Prostate gland (tissue), 2 donors: Measurements from ENCODE around the gene GLIPR2. TPM values are rescaled to one million over a fixed set of nuclear protein-coding genes. Genes with fewer than 3 reads are reported as not detected.
"Not testable (repeated sequence)": the region's sequence is repeated elsewhere in the genome, so short reads cannot be mapped to it uniquely, and the experiment has no call there.

ENCODE experiments used
- DNase-seq: peaks from one replicate; pipeline ENCODE4 v3.0.0-alpha.2; 2019; ENCODE audit warnings: low spot score
- H3K27ac ChIP-seq, 2 donors: fragments of 200-600 bp; sonication (generic); 2 replicates each; pipeline ENCODE4 v1.5.1; 2017 to 2019
- H3K27me3 ChIP-seq: fragments of 200-600 bp; sonication (generic); replicated peaks from 2 replicates; pipeline ENCODE4 v1.5.1; 2019; ENCODE audit not compliant: insufficient read depth
- H3K36me3 ChIP-seq, 2 donors: fragments of 200-600 bp; sonication (generic); 1 replicate in 1 of 2; 2 replicates in 1 of 2; pipeline versions ENCODE4 v1.5.1 to v1.8.1; 2017 to 2019
- H3K4me1 ChIP-seq: fragments of 200-600 bp; sonication (generic); replicated peaks from 2 replicates; pipeline ENCODE4 v1.5.1; 2019
- H3K4me3 ChIP-seq, 2 donors: fragments of 200-600 bp; sonication (generic); 2 replicates each; pipeline ENCODE4 v1.5.1; 2017 to 2019
- H3K9me3 ChIP-seq: fragments of 200-600 bp; sonication (generic); 2 replicates; pipeline ENCODE4 v1.5.1; 2017
- CTCF ChIP-seq, 4 experiments: fragments of 200-600 bp in 2 of 4; fragments of 450-650 bp in 2 of 4; sonication (generic) in 2 of 4; IDR thresholded peaks; 1 replicate in 3 of 4; 2 replicates in 1 of 4; pipeline ENCODE4 v1.5.1; 2016 to 2019; ENCODE audit warnings: antibody characterized with exemption in 4 of 4, mild to moderate bottlenecking in 2 of 4, moderate library complexity in 2 of 4
- POLR2A ChIP-seq: fragments of 450-650 bp; IDR thresholded peaks from one replicate; pipeline ENCODE4 v1.6.1; 2016; ENCODE audit warnings: antibody characterized with exemption, mild to moderate bottlenecking
- POLR2AphosphoS5 ChIP-seq: sonication (generic); formaldehyde crosslinking; IDR thresholded peaks from one replicate; pipeline ENCODE4 v1.6.1; 2017; ENCODE audit warnings: antibody characterized with exemption
- WGBS: methylation state at CpG from one replicate; pipeline ENCODE4 v1.1.5; 2018; 5-methylcytosine and 5-hydroxymethylcytosine counted together
- intact Hi-C: fragments of 100-400 bp; cut with DNase I; formaldehyde crosslinking; loops from one replicate; pipeline ENCODE4 v1.14.2; 2022
- total RNA-seq, 2 donors: library from RNA; depleted of rRNA; stranded (reverse); fragments of >200 nt; gene quantifications; one replicate each; pipeline ENCODE4 v1.1.0, GENCODE V29; 2016

GLIPR2 gene
- total RNA-seq, 2 donors from 2014 or later, result 21.6 to 36.5 TPM

- Histone ChIP-seq H3K4me3 (no peak overlapping the region), H3K9me3 (no peaks in the 10 kb centered on the region), H3K4me1 (no peaks in the 10 kb centered on the region), H3K36me3 (no peaks in the 10 kb centered on the region), H3K27ac (no peak overlapping the region), H3K27me3 (no peaks in the 10 kb centered on the region)
- WGBS, result 73% methylated on average over 8 of the region's 8 CpGs
- TF ChIP-seq POLR2AphosphoS5, result no peak
- TF ChIP-seq POLR2A, result no peak
- no peak for TF ChIP-seq CTCF (IDR thresholded peaks at IDR 0.05)
- intact Hi-C loops, result no loop called here
- no peak for DNase-seq
Observed at GRCh38 chr9:36128349-36128748, 8.2 kb upstream of the GLIPR2 start.

DNA sequence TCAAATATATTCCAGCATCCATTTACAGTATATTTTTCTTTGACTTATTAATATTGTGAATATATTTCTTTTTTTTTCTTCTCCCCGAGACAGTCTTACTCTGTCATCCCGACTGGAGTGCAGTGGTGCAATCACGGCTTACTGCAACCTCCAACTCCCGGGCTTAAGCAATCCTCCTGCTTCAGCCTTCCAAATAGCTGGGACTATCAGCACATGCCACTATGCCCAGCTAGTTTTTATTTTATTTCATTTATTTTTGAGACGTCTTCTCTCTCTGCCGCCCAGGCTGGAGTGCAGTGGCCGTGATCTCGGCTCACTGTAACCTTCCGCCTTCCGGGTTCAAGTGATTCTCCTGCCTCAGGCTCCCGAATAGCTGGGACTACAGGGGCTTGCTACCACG lies 7.4 kb upstream of the GLIPR2 start:
- Histone ChIP-seq H3K36me3 (no peaks in the 10 kb centered on the region), H3K9me3 (no peaks in the 10 kb centered on the region), H3K4me1 (no peaks in the 10 kb centered on the region), H3K27ac (no peak overlapping the region), H3K4me3 (no peak overlapping the region), H3K27me3 (no peaks in the 10 kb centered on the region)
- TF ChIP-seq POLR2A (no peak), CTCF (IDR thresholded peaks at IDR 0.05) (no peak), POLR2AphosphoS5 (no peak)
- no peak for DNase-seq
- intact Hi-C loops, result no loop called here
- 78% methylated on average over 12 of the region's 12 CpGs for WGBS

DNA sequence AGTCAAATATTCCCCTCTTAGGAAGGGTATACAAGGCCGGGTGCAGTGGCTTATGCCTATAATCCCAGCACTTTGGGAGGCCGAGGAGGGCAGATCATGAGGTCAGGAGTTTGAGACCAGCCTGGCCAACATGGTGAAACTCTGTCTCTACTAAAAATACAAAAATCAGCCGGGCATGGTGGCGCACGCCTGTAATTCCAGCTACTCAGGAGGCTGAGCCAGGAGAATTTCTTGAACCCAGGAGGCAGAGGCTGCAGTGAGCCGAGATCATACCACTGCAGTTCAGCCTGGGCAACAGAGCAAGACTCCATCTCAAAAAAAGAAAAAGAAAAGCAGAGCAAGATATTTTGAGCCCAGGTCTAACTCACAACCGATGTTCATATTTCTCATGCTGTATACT lies 4.9 kb upstream of the GLIPR2 start:
- H3K36me3 ChIP-seq, H3K27ac ChIP-seq, H3K9me3 ChIP-seq, DNase-seq, intact Hi-C loops, H3K4me3 ChIP-seq, H3K4me1 ChIP-seq, H3K27me3 ChIP-seq: not testable (repeated sequence)
- WGBS, result 92% methylated on average over 7 of the region's 7 CpGs

GRCh38 chr9:36132086-36132485 lies 4.4 kb upstream of the GLIPR2 start:
- no peak for DNase-seq
- Histone ChIP-seq H3K36me3 (no peaks in the 10 kb centered on the region), H3K4me1 (no peaks in the 10 kb centered on the region), H3K27ac (no peak overlapping the region), H3K4me3 (no peak overlapping the region), H3K9me3 (no peaks in the 10 kb centered on the region), H3K27me3 (no peaks in the 10 kb centered on the region)
- intact Hi-C loops, result no loop called here
- TF ChIP-seq POLR2A, result no peak
- TF ChIP-seq CTCF (IDR thresholded peaks at IDR 0.05), result no peak
- TF ChIP-seq POLR2AphosphoS5, result no peak
- WGBS, result 75% methylated on average over 3 of the region's 3 CpGs

DNA sequence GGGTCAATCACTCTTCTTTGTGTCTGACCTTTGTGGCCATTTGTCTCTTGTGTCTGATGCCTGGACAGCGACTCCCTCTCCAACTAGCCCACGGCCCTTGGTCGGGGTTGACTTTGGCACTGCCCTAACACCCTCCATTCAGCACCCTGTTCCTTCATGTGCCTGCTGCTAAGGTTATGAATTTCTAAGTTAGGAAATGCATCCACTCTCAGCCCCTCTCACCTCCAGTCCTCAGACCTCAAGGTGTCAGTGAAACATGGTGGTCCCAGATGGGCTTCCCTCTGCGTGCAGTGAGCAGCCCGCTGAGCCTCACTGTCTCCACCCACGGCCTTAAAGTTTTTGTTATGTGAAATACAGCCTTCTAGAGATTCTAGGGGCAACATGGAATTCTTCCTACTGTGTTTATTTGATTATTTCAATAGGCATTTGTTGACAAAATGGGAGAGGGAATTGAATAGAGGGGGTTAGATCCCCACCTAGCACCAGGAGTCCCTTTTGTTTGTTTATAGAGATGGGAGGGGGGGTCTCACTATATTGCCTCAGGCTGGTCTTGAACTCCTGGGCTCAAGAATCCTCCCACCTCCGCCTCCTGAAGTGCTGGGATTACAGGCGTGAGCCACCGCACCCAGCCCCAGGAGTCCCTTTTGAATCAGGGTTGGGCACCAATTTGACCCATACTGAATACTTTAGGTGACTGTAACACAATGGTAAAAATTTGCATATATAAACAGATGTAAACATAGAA lies 1.6 kb upstream of the GLIPR2 start:
- Histone ChIP-seq H3K27ac (no peak overlapping the region), H3K4me1 (no peaks in the 10 kb centered on the region), H3K27me3 (no peaks in the 10 kb centered on the region), H3K36me3 (no peaks in the 10 kb centered on the region), H3K4me3 (no peak overlapping the region), H3K9me3 (no peaks in the 10 kb centered on the region)
- intact Hi-C loops, result no loop called here
- DNase-seq, result no peak
- WGBS, result 79% methylated on average over 9 of the region's 9 CpGs
- no peak for TF ChIP-seq CTCF (IDR thresholded peaks at IDR 0.05)
- TF ChIP-seq POLR2AphosphoS5, result no peak
- no peak for TF ChIP-seq POLR2A
